Measurements from ENCODE around the gene SCAF1. TPM values are rescaled to one million over a fixed set of nuclear protein-coding genes. Genes with fewer than 3 reads are reported as not detected.

SCAF1 gene
- total RNA-seq, 3 donors from 2014 or later (not counting 1 experiment from before 2014, with no cell fraction given), result 38.9 to 46.2 (median 44.9) TPM

DNA sequence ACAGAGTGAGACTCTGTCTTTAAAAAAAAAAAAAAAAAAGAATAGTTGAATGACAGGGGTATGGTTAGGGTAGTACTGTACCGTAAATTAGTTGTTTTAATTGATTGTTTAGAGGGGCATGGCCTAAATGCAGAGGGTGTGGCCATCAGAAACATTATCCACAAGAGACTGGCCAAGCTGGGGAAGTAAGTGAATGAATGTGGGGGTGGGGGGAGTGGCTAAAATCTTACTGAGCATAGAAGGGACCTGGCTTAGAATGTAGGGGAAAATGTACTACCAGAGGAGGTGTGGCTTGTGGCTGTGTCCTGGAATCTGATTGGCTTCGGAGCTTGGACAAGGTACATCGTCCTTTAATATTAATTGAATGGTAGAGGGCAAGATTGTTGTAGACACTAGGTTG, 27.5 kb downstream of the SCAF1 start:
- ATAC-seq (no peak), DNase-seq (no peak)
- no peak overlapping the region for H3K27ac ChIP-seq (ENCODE audit: low read length)
- H3K4me1 ChIP-seq (ENCODE audit: control insufficient read depth, insufficient read depth, low read length), result peaks cover 23% of the 10 kb centered on the region
- Mint-ChIP-seq H3K36me3 (no peaks in the 10 kb centered on the region), H3K27me3 (ENCODE audit: low read depth in 2 of 2) (no peaks in the 10 kb centered on the region), H3K4me3 (no peak overlapping the region), H3K9me3 (no peaks in the 10 kb centered on the region), H3K27ac (no peak overlapping the region), H3K4me1 (peaks cover 30 to 39% of the 10 kb centered on the region in 2 donors)
- H3K27me3 ChIP-seq (ENCODE audit: control insufficient read depth, insufficient read depth, low read length), result no peaks in the 10 kb centered on the region
- TF ChIP-seq, protein P1, sequence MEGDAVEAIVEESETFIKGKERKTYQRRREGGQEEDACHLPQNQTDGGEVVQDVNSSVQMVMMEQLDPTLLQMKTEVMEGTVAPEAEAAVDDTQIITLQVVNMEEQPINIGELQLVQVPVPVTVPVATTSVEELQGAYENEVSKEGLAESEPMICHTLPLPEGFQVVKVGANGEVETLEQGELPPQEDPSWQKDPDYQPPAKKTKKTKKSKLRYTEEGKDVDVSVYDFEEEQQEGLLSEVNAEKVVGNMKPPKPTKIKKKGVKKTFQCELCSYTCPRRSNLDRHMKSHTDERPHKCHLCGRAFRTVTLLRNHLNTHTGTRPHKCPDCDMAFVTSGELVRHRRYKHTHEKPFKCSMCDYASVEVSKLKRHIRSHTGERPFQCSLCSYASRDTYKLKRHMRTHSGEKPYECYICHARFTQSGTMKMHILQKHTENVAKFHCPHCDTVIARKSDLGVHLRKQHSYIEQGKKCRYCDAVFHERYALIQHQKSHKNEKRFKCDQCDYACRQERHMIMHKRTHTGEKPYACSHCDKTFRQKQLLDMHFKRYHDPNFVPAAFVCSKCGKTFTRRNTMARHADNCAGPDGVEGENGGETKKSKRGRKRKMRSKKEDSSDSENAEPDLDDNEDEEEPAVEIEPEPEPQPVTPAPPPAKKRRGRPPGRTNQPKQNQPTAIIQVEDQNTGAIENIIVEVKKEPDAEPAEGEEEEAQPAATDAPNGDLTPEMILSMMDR (IDR thresholded peaks at IDR 0.05), result no peak
- no peaks in the 10 kb centered on the region for H3K9me3 ChIP-seq (ENCODE audit: control insufficient read depth, insufficient read depth, low read length)
- no peaks in the 10 kb centered on the region for H3K36me3 ChIP-seq (ENCODE audit: control insufficient read depth, insufficient read depth, low read length)
- 97% methylated on average over 3 of the region's 3 CpGs for WGBS (ENCODE audit: insufficient coverage)
- intact Hi-C loops (cut with micrococcal nuclease), result no loop called here
- no peak overlapping the region for H3K4me3 ChIP-seq (ENCODE audit: low read length)

DNA sequence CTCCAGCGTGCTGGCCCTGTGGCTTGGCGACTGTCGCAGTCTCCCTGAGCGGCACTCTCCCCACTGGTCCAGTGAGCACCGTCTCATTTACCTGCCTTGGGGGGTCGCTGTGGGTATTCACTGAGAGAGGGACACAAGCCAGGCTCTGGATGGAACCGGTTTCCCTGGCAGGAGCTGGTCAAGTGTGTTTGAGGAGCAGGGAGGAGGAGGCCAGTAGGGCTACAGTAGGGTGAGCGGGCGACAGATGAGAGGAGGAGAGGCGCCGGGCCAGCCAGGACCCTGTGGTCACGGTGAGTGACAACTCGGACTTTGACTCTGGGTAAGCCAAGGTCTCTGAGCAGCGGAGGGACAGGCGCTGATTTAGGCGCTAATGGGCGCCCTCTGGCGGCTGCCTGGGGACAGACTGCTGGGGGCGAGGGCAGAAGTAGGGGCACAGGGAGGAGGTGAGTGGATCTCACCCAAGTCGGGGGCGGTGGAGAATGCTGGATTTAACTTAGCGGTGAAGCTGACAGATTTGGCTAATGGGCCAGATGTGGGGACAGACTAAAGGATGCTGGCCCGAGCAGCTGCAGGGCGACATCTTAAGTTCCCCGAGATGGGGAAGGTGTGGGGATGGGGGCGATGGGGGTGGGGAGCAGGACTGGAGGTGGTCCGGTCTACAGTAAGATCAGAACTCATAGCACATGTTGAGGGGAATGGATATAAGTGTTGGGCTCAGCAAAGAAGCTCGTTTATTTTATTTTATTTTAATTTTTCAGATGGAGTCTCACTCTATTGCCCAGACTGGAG, 30.3 kb downstream of the SCAF1 start:
- TF ChIP-seq, protein P1 (IDR thresholded peaks at IDR 0.05), result peak; percentile 87
- H3K4me1 Mint-ChIP-seq, result peaks cover 20 to 29% of the 10 kb centered on the region in 2 donors
- peak overlapping the region; percentile 30 for H3K4me3 Mint-ChIP-seq
- Histone ChIP-seq H3K36me3 (ENCODE audit: control insufficient read depth, insufficient read depth, low read length) (no peaks in the 10 kb centered on the region), H3K9me3 (ENCODE audit: control insufficient read depth, insufficient read depth, low read length) (no peaks in the 10 kb centered on the region), H3K4me1 (ENCODE audit: control insufficient read depth, insufficient read depth, low read length) (peaks cover 18% of the 10 kb centered on the region), H3K4me3 (ENCODE audit: low read length) (no peak overlapping the region), H3K27ac (ENCODE audit: low read length) (no peak overlapping the region), H3K27me3 (ENCODE audit: control insufficient read depth, insufficient read depth, low read length) (no peaks in the 10 kb centered on the region)
- peak overlapping the region in 1 of 2 donors; percentile 79 for H3K27ac Mint-ChIP-seq
- DNase-seq, result peak; percentile 70 to 86
- 39% methylated on average over 28 of the region's 28 CpGs for WGBS (ENCODE audit: insufficient coverage)
- no peaks in the 10 kb centered on the region for H3K36me3 Mint-ChIP-seq
- H3K9me3 Mint-ChIP-seq, result no peaks in the 10 kb centered on the region
- H3K27me3 Mint-ChIP-seq (ENCODE audit: low read depth in 2 of 2), result no peaks in the 10 kb centered on the region
- ATAC-seq, result no peak
- intact Hi-C loops (cut with micrococcal nuclease), result no loop called here

DNA sequence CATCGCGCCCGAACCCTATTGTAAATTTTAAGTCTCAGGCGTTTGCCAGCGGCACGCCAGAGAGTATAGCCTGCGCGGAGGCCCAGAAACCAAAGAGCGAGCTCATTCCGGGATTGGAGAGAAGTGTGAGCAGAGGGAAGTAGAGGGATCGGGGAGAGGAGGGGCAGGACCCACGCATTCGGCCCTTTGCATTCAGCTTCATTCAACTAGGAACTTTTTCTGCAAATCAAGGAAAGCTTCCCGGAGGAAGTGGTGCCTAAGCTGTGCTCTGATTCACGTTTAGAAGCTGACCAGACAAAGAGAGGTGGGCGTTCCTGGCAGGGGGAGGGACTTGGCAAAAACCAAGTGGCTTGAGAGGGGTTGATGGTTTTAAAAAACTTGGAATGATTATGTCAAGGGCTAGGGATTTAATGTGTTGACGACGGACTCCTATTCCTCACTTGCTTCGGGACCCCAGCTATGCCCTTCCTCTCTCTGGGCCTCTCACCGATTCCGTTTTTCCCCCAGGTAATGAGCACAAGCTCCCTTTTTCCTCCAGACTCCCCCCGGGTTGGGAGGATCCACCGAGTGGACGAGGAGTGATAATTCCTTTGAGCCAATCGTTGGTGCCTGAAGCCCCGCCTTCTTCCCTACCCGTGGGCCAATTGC, 34.3 kb downstream of the SCAF1 start:
- 3% methylated on average over 27 of the region's 27 CpGs for WGBS (ENCODE audit: insufficient coverage)
- H3K36me3 Mint-ChIP-seq, result no peaks in the 10 kb centered on the region
- Histone ChIP-seq H3K9me3 (ENCODE audit: control insufficient read depth, insufficient read depth, low read length) (no peaks in the 10 kb centered on the region), H3K4me1 (ENCODE audit: control insufficient read depth, insufficient read depth, low read length) (peaks cover 46% of the 10 kb centered on the region), H3K27me3 (ENCODE audit: control insufficient read depth, insufficient read depth, low read length) (no peaks in the 10 kb centered on the region), H3K27ac (ENCODE audit: low read length) (peak overlapping the region; percentile 93), H3K36me3 (ENCODE audit: control insufficient read depth, insufficient read depth, low read length) (peaks cover 5% of the 10 kb centered on the region), H3K4me3 (ENCODE audit: low read length) (peak overlapping the region; percentile 44)
- intact Hi-C loops (cut with micrococcal nuclease), result loop anchor here (1.0 to 5.0 kb wide), 2 partner anchors 11 to 191 kb away; partner anchors contain the start of genes BCL2L12, IRF3 and PNKP
- TF ChIP-seq, protein P1 (IDR thresholded peaks at IDR 0.05), result no peak
- H3K4me3 Mint-ChIP-seq, result peak overlapping the region; percentile 99
- peak overlapping the region; percentile 98 to 99 for H3K27ac Mint-ChIP-seq
- H3K27me3 Mint-ChIP-seq (ENCODE audit: low read depth in 2 of 2), result no peaks in the 10 kb centered on the region
- DNase-seq, result no peak
- no peaks in the 10 kb centered on the region for H3K9me3 Mint-ChIP-seq
- ATAC-seq, result peak; percentile 19 to 41 (median 27)
- H3K4me1 Mint-ChIP-seq, result peaks cover 30 to 56% of the 10 kb centered on the region in 2 donors

All from natural killer cell (primary cell).